Panc1 (cell line): ENCODE results near the gene DVL2. TPM values are rescaled to one million over a fixed set of nuclear protein-coding genes. Genes with fewer than 3 reads are reported as not detected.
A peak's percentile ranks its signal among the peaks of the same experiment; 100 is the strongest.
"Not testable (repeated sequence)": the region's sequence is repeated elsewhere in the genome, so short reads cannot be mapped to it uniquely, and the experiment has no call there.

Source experiments
- ATAC-seq: fragments of 200-7000 bp; cut with Tn5 transposase; 2 replicates; pipeline ENCODE4 v1.9.1; 2020; ENCODE audit warnings: mild to moderate bottlenecking, moderate library complexity
- BruUV-seq: library from RNA; stranded (reverse); fragments of 400-500 nt; replicated peaks from 2 replicates; lab custom pipeline; 2021; lab: Mats Ljungman, UMichigan
- CTCF ChIA-PET: fragments of 300-600 bp; sonication (Branson Sonifier 250); formaldehyde crosslinking; loops from one replicate; lab custom pipeline; 2022; ENCODE audit warnings: antibody characterized with exemption; lab: Charles Lee
- POLR2A ChIA-PET: fragments of 300-600 bp; sonication (Branson Sonifier 250); formaldehyde crosslinking; loops from one replicate; lab custom pipeline; 2022; ENCODE audit warnings: antibody characterized with exemption; lab: Charles Lee
- DNase-seq: peaks from one replicate; pipeline ENCODE4 v3.0.0-alpha.2; 2010; ENCODE audit warnings: low read depth, low spot score
- H3K27ac ChIP-seq: 2 replicates; pipeline ENCODE4 v1.5.1; 2011; ENCODE audit warnings: mild to moderate bottlenecking, low read length, inconsistent platforms
- H3K27me3 ChIP-seq: fragments of 200-500 bp; sonication (Bioruptor generic); 2 replicates; pipeline ENCODE4 v1.6.0; 2014; ENCODE audit warnings: low read length, inconsistent platforms; ENCODE audit not compliant: control insufficient read depth, insufficient read depth
- H3K36me3 ChIP-seq: fragments of 200-500 bp; sonication (Bioruptor generic); 2 replicates; pipeline ENCODE4 v1.5.1; 2014; ENCODE audit warnings: inconsistent platforms, mild to moderate bottlenecking, low read length, moderate library complexity; ENCODE audit not compliant: control insufficient read depth, insufficient read depth
- H3K4me1 ChIP-seq: 2 replicates; pipeline ENCODE4 v1.5.1; 2011; ENCODE audit warnings: inconsistent platforms, mild to moderate bottlenecking, low read length, moderate library complexity; ENCODE audit not compliant: control insufficient read depth, insufficient read depth
- H3K4me3 ChIP-seq, 2 experiments: 2 replicates each; pipeline ENCODE4 v1.5.1; 2011 to 2012; ENCODE audit warnings: low read depth in 2 of 2, low read length in 2 of 2, mild to moderate bottlenecking in 2 of 2, inconsistent platforms in 1 of 2, moderate library complexity in 1 of 2
- H3K9me3 ChIP-seq: fragments of 200-500 bp; sonication (Bioruptor generic); 2 replicates; pipeline ENCODE4 v1.5.1; 2014; ENCODE audit warnings: low read depth, mild to moderate bottlenecking, inconsistent platforms, low read length, moderate library complexity; ENCODE audit not compliant: control insufficient read depth, insufficient read depth
- POLR2AphosphoS5 ChIP-seq: IDR thresholded peaks from 2 replicates; pipeline ENCODE4 v1.6.1; 2012; ENCODE audit warnings: mild to moderate bottlenecking, low read depth, low read length, moderate library complexity
- REST ChIP-seq, 2 experiments: IDR thresholded peaks; 2 replicates each; pipeline ENCODE4 v1.6.1; 2011 to 2012; ENCODE audit warnings: low read depth in 2 of 2, control low read depth in 1 of 2, low read length in 1 of 2, mild to moderate bottlenecking in 1 of 2, moderate library complexity in 1 of 2; ENCODE audit not compliant: insufficient read depth in 1 of 2
- SIN3A ChIP-seq: IDR thresholded peaks from 2 replicates; pipeline ENCODE4 v1.6.1; 2012; ENCODE audit warnings: low read depth, mild to moderate bottlenecking, low read length, moderate library complexity, borderline replicate concordance; ENCODE audit not compliant: insufficient read depth
- TCF7L2 ChIP-seq: IDR thresholded peaks from 2 replicates; pipeline ENCODE4 v1.6.1; 2011; ENCODE audit warnings: mild to moderate bottlenecking, low read depth, low read length, inconsistent platforms
- in situ Hi-C: cut with HindIII; loops from 2 replicates; pipeline ENCODE4 v1.10.0; 2016; ENCODE audit warnings: low sequenced_read_pairs, low pct_unique_long_range_greater_than_20kb
- intact Hi-C: fragments of 100-400 bp; cut with micrococcal nuclease; formaldehyde crosslinking; loops from one replicate; pipeline ENCODE4 v1.10.0; 2022; ENCODE audit not compliant: unreplicated experiment
- total RNA-seq: library from RNA; stranded (reverse); gene quantifications from one replicate; pipeline ENCODE4 v1.2.1, GENCODE V29; 2021; ENCODE audit not compliant: unreplicated experiment
- TF ChIP-seq, protein P1 (sequence below): fragments of 450-650 bp; IDR thresholded peaks from 2 replicates; pipeline ENCODE4 v1.5.1; 2017; ENCODE audit warnings: mild to moderate bottlenecking

The DVL2 gene
- total RNA-seq, 1 experiment from 2014 or later, result 84.2 TPM

DNA sequence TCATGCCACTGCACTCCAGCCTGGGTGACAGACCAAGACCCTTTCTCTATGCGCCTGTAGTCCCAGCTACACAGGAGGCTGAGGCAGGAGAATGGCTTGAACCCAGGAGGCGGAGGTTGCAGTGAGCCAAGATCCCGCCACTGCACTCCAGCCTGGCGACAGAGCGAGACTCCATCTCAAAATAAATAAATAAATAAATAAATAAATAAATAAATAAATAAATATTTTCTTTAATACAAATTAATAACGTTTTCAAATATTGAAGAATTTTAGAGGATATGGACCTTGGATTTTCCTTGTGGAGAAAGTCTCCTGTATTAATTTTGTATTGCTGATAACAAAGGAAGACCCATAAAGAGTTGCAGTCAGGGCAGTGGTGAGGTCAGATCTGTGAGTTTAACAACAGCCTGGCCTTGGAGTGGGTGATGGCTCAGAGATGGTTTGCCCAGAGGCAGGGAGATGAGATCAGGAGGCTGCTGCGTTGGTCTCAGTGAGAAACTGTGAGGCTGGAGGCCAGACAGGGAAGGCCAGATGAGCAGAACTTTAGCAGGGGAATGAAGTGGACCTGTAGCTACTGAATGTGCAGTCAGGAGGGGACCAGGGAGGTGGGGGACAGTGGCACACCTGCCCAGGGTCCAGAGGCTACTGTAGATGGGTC is 50.8 kb downstream of the DVL2 start:
- intact Hi-C loops (no loop called here), in situ Hi-C loops (no loop called here)
- Histone ChIP-seq H3K36me3 (no peaks in the 10 kb centered on the region), H3K4me3 (no peak overlapping the region), H3K27ac (no peak overlapping the region), H3K9me3 (no peaks in the 10 kb centered on the region), H3K27me3 (no peaks in the 10 kb centered on the region), H3K4me1 (no peaks in the 10 kb centered on the region)
- TF ChIP-seq REST (IDR thresholded peaks at IDR 0.05; ENCODE audit: insufficient read depth in 1 of 2, low read depth in 2 of 2, low read length in 1 of 2) (no peak), POLR2AphosphoS5 (no peak), TCF7L2 (no peak), SIN3A (no peak)
- TF ChIP-seq, protein P1, sequence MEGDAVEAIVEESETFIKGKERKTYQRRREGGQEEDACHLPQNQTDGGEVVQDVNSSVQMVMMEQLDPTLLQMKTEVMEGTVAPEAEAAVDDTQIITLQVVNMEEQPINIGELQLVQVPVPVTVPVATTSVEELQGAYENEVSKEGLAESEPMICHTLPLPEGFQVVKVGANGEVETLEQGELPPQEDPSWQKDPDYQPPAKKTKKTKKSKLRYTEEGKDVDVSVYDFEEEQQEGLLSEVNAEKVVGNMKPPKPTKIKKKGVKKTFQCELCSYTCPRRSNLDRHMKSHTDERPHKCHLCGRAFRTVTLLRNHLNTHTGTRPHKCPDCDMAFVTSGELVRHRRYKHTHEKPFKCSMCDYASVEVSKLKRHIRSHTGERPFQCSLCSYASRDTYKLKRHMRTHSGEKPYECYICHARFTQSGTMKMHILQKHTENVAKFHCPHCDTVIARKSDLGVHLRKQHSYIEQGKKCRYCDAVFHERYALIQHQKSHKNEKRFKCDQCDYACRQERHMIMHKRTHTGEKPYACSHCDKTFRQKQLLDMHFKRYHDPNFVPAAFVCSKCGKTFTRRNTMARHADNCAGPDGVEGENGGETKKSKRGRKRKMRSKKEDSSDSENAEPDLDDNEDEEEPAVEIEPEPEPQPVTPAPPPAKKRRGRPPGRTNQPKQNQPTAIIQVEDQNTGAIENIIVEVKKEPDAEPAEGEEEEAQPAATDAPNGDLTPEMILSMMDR, result no peak
- ChIA-PET CTCF (no interaction called here), POLR2A (interaction anchor here (0.6 kb wide), 1 partner anchor 37 kb away, joined by 3 read pairs; no protein-coding TSS in a partner anchor)
- DNase-seq (no peak), ATAC-seq (peak; percentile 42; the same call in 1 of the 2 replicates)
- no TSS peak for BruUV-seq

- CTCF ChIA-PET, intact Hi-C loops, BruUV-seq, H3K4me3 ChIP-seq, H3K36me3 ChIP-seq, DNase-seq, H3K27ac ChIP-seq, in situ Hi-C loops, ATAC-seq, H3K27me3 ChIP-seq, H3K9me3 ChIP-seq, H3K4me1 ChIP-seq: not testable (repeated sequence)
- POLR2A ChIA-PET, result interaction anchor here (0.6 kb wide), 1 partner anchor 113 kb away, joined by 3 read pairs; no protein-coding TSS in a partner anchor
Measured at GRCh38 chr17:7182101-7182500, 52.2 kb downstream of the DVL2 start.
